ENCODE measurements around the gene NCKAP1.

- TF ChIP-seq CTCF (conservative IDR thresholded peaks at IDR 0.05 in 1 of 2, IDR thresholded peaks at IDR 0.05 in 1 of 2; ENCODE audit: low read depth in 1 of 2, low read length in 2 of 2) (no peak), EZH2 (IDR thresholded peaks at IDR 0.05; ENCODE audit: low read length, missing control alignments) (no peak)
These were observed 24.8 kb upstream of the NCKAP1 start for GRCh38 chr2:183063083-183063482.

All from fibroblast of lung (primary cell).